ENCODE data around the gene LHFPL3. TPM values are rescaled to one million over a fixed set of nuclear protein-coding genes. Genes with fewer than 3 reads are reported as not detected.

Gene LHFPL3
- total and polyA plus RNA-seq, 9 of the 15 experiments (the other 6 are each of a cell fraction or from before 2014, with no cell fraction given), result 0.21 to 0.52 TPM; not detected in 7

- TF ChIP-seq REST (IDR thresholded peaks at IDR 0.05; ENCODE audit: borderline replicate concordance), result no peak
- no peak for TF ChIP-seq REST (CRISPR knock-in tag; IDR thresholded peaks at IDR 0.05; ENCODE audit: low read depth)
- no peak for TF ChIP-seq RBBP5 (IDR thresholded peaks at IDR 0.05; ENCODE audit: borderline replicate concordance, insufficient read depth, low read length, poor library complexity, severe bottlenecking)
- TF ChIP-seq, protein P1, sequence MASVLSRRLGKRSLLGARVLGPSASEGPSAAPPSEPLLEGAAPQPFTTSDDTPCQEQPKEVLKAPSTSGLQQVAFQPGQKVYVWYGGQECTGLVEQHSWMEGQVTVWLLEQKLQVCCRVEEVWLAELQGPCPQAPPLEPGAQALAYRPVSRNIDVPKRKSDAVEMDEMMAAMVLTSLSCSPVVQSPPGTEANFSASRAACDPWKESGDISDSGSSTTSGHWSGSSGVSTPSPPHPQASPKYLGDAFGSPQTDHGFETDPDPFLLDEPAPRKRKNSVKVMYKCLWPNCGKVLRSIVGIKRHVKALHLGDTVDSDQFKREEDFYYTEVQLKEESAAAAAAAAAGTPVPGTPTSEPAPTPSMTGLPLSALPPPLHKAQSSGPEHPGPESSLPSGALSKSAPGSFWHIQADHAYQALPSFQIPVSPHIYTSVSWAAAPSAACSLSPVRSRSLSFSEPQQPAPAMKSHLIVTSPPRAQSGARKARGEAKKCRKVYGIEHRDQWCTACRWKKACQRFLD (CRISPR knock-in tag; IDR thresholded peaks at IDR 0.05), result no peak
- no peak for TF ChIP-seq HDAC3 (IDR thresholded peaks at IDR 0.05; ENCODE audit: borderline replicate concordance, partially characterized antibody)
- TF ChIP-seq BRF1 (IDR thresholded peaks at IDR 0.05; ENCODE audit: borderline replicate concordance, extremely low read depth, insufficient read length), result no peak
These were observed 333.2 kb downstream of the LHFPL3 start (continued) for GRCh38 chr7:104661575-104661974.

All from K562 (cell line).